Activated CD4-positive, alpha-beta T cell treated with anti-CD3 and anti-CD28 coated beads, Interleukin-2, amount 50 U/mL, for 4 hours (primary cell): ENCODE measurements around the gene SLC6A8.

Experiments used
- DNase-seq, 2 experiments: peaks; one replicate each; pipeline ENCODE4 v3.0.0-alpha.2; 2020

SLC6A8 gene

DNA sequence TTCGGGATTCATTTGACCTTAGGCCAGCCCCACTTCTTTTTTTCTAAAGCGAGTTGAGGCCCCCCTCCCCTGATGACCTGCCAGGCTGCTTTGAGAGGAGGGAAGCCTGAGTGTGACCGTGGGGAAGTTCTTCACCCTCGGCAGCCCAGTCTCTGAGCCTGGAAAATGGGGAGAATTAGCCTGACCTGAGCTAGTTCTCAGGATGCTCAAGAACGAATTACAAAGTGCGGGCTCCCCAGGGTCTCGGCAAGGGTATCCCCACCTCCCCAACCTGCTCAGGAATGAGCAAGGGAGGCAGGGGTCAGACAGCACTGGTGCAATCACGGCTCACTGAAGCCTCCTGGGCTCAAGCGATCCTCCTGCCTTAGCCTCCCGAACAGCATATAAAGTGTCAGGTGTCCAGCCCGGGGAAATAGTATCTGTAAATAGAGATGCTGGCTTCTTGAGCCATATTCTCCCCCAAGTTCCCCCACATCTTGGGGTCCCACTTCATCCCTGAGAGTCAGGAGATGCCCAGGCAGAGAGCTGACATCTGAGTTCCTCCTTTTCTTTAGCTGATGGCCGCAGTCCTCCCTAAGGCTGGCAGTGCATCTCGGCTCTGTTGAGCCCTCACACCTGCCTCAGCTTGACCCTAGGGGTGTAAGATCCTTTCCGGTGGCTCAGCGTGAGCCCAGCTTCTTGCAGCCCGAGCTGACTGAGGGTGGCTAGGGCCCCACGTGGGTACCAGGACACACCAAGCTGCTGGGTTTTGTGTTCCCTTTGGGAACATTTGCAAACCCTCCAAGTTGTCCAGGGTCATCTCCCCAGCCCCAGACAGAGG lies 39.2 kb upstream of the SLC6A8 start:
- no peak for DNase-seq

GRCh38 chrX:153649178-153649914 lies 38.4 kb upstream of the SLC6A8 start:
- DNase-seq = peak in 1 of 2 experiments; percentile 20

DNA sequence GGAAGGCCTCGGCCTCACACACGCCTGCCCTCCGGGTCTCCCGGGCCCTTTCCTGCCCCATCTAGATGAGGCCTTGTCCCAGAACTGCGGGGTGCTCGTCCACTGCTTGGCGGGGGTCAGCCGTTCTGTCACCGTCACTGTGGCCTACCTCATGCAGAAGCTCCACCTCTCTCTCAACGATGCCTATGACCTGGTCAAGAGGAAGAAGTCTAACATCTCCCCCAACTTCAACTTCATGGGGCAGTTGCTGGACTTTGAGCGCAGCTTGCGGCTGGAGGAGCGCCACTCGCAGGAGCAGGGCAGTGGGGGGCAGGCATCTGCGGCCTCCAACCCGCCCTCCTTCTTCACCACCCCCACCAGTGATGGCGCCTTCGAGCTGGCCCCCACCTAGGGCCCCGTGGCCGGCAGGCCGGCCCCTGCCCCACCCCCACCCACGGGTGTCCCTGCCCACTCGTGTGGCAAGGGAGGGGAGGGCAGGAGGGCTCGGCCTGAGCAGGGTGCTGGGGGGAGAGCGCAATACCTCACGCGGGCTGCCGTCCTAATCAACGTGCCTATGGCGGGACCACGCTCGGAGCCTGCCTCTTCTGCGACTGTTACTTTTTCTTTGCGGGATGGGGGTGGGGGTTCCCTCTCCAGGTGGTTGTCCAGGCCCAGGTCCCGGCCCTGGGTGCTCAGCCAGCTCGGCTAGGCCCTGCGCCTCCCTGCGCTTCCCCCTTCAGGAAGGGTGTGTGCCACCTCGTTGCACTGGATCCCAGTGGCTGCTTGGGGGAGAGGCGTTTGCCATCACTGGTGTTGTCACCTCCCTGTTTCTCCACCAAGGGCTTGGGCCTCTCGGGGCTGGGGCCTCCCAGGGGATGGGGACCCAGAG lies 37.6 kb upstream of the SLC6A8 start:
- no peak for DNase-seq

- DNase-seq = no peak
Measured at GRCh38 chrX:153650959-153651358, 36.8 kb upstream of the SLC6A8 start.

DNA sequence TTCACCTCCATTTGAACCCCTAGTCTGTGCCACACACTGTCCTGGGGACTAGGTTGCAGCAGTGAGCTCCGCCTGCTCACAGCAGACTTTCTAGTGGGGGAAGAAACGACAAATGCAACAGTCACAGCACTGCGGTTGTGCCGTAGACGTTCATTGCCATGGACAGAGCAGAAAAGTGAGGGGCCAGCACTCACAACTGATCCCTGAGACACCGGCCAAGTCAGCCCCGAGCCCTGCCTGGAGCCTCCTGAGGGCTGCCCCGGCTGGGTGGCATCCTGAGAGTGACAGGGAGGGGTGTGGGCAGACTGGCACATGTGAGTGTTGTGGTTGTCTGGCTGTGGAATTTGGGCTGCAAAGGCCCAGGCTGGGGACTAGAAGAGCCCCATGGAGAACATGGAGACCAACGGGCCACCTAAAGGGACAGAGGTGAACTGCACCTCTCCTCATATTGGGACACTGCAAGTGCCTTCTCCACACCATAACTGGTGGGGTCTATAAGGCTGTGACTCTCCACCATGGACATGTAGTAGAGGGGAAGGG lies 36.1 kb upstream of the SLC6A8 start:
- DNase-seq = no peak

DNA sequence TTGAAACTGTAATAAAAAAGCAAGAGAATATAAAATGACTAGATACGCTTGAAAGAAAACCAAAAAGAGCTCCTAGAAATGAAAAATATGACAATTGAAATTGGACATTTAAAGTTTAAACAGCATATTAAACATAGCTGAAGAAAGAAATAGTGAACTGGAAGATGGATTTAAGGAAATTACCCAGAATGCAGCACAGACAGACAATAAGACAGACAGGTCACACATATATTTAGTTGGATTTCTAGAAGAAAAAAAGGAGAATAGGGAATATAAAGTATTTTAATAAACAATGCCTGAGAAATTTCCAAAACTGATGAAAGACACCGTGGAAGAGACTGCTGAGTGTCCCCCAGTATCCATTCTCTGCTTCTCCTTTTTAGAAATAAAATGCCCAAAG lies 34.2 kb upstream of the SLC6A8 start:
- no peak for DNase-seq

- DNase-seq = no peak
Measured at GRCh38 chrX:153657161-153657560, 30.6 kb upstream of the SLC6A8 start.

DNA sequence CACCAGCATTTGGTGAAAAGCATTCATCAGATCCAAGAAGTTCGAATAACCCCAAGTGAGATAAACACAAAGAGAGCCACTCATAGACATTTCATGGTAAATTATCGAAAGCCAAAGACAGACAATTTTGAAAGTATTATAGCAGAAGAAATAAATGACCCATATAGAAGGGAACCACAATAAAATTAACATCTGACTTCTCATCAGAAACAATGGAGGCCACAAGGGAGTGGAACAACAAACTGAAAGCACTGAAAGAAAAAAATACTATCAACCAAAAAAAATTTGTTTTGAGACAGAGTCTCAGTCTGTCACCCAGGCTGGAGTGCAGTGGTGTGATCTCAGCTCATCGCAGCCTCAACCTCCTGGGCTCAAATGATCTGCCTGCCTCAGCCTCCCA lies 28.5 kb upstream of the SLC6A8 start:
- DNase-seq = no peak

- DNase-seq = peak; percentile 58 to 60
Measured at GRCh38 chrX:153662266-153662665, 25.5 kb upstream of the SLC6A8 start.

GRCh38 chrX:153665726-153666306 lies 21.9 kb upstream of the SLC6A8 start:
- no peak for DNase-seq

- DNase-seq = no peak
Measured at GRCh38 chrX:153667281-153667955, 20.3 kb upstream of the SLC6A8 start.

- peak; percentile 66 to 74 for DNase-seq
Measured at GRCh38 chrX:153667956-153668396, 19.8 kb upstream of the SLC6A8 start.

- no peak for DNase-seq
Measured at GRCh38 chrX:153668423-153669173, 19.1 kb upstream of the SLC6A8 start.

DNA sequence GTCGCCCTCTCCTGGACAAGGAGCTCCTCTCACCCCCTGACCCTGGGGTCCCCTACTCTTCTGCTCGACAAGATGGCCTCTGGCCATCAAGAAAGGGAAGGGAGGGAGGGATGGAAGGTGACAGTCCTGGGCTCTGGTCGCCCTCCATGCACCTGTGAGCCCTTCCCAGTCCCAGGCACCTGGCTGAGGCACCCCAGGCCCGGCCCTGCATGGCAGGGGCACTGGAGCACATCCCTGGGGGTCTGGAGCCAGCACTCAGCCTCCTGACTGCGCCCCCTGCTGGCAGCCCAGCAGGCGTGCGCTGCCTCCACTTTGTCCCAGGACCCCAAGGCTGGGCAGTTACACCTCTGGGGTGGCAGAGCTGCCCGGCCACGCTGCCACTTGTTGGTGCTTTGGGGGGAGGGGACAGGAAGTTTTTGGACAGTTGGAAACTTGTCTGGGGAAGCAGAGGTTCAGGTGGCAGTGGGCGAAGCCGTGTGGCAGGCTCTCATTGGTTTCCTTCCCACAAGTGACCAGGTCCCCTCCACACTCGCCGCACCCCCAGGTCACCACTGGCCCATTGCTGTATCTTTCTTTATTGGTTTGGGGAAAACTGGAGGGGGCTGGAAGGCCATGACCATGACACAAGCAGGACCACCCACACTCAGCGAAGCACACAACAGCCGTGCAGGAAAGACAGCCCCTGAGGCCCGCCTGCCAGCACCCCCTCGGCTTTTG lies 18.4 kb upstream of the SLC6A8 start:
- DNase-seq = peak in 1 of 2 experiments; percentile 38

GRCh38 chrX:153669901-153670731 lies 17.6 kb upstream of the SLC6A8 start:
- DNase-seq = no peak

- no peak for DNase-seq
Measured at GRCh38 chrX:153670748-153671588, 16.8 kb upstream of the SLC6A8 start.

GRCh38 chrX:153671589-153672530 lies 15.9 kb upstream of the SLC6A8 start:
- no peak for DNase-seq
